HG03175 (cell line): Measurements from ENCODE around the gene THSD7A.
"Not testable (repeated sequence)": the region's sequence is repeated elsewhere in the genome, so short reads cannot be mapped to it uniquely, and the experiment has no call there.

Experiments used
- ATAC-seq: cut with Tn5 transposase; IDR thresholded peaks from one replicate; pipeline ENCODE4 v1.9.1; 2021; ENCODE audit warnings: mild to moderate bottlenecking, moderate library complexity; ENCODE audit not compliant: unreplicated experiment

Gene THSD7A

GRCh38 chr7:11473220-11473619 is 358.8 kb downstream of the THSD7A start:
- ATAC-seq = no peak

- ATAC-seq = no peak
These were observed 359.4 kb downstream of the THSD7A start for GRCh38 chr7:11472646-11473045.

- no peak for ATAC-seq
These were observed 360.7 kb downstream of the THSD7A start for GRCh38 chr7:11471255-11471654.

GRCh38 chr7:11469028-11469745 is 362.8 kb downstream of the THSD7A start:
- ATAC-seq = no peak

GRCh38 chr7:11466517-11467105 is 365.4 kb downstream of the THSD7A start:
- ATAC-seq = no peak

- ATAC-seq = no peak
These were observed 367.4 kb downstream of the THSD7A start for GRCh38 chr7:11464624-11465023.

- no peak for ATAC-seq
These were observed 370.1 kb downstream of the THSD7A start for GRCh38 chr7:11461946-11462345.

GRCh38 chr7:11458736-11459483 is 373.1 kb downstream of the THSD7A start:
- ATAC-seq = peak; percentile 52

- no peak for ATAC-seq
These were observed 374.6 kb downstream of the THSD7A start for GRCh38 chr7:11457419-11457818.

GRCh38 chr7:11456574-11456973 is 375.4 kb downstream of the THSD7A start:
- ATAC-seq = no peak

- ATAC-seq = no peak
These were observed 379.5 kb downstream of the THSD7A start for GRCh38 chr7:11452476-11452875.

- no peak for ATAC-seq
These were observed 381.7 kb downstream of the THSD7A start for GRCh38 chr7:11450281-11450680.

GRCh38 chr7:11449316-11449715 is 382.7 kb downstream of the THSD7A start:
- no peak for ATAC-seq

- ATAC-seq = no peak
These were observed 383.7 kb downstream of the THSD7A start for GRCh38 chr7:11448323-11448722.

- no peak for ATAC-seq
These were observed 384.9 kb downstream of the THSD7A start for GRCh38 chr7:11447106-11447505.

GRCh38 chr7:11443934-11444333 is 388.1 kb downstream of the THSD7A start:
- ATAC-seq = not testable (repeated sequence)

- ATAC-seq = no peak
These were observed 394.0 kb downstream of the THSD7A start for GRCh38 chr7:11437994-11438393.

GRCh38 chr7:11436773-11437524 is 395.0 kb downstream of the THSD7A start:
- ATAC-seq = no peak

GRCh38 chr7:11436316-11436715 is 395.7 kb downstream of the THSD7A start:
- ATAC-seq = no peak

- no peak for ATAC-seq
These were observed 397.6 kb downstream of the THSD7A start for GRCh38 chr7:11434366-11434765.

GRCh38 chr7:11430841-11431240 is 401.2 kb downstream of the THSD7A start:
- ATAC-seq = no peak
